ENCODE data around the gene CTXN3. TPM values are rescaled to one million over a fixed set of nuclear protein-coding genes. Genes with fewer than 3 reads are reported as not detected.

Gene CTXN3
- not detected for total RNA-seq

DNA sequence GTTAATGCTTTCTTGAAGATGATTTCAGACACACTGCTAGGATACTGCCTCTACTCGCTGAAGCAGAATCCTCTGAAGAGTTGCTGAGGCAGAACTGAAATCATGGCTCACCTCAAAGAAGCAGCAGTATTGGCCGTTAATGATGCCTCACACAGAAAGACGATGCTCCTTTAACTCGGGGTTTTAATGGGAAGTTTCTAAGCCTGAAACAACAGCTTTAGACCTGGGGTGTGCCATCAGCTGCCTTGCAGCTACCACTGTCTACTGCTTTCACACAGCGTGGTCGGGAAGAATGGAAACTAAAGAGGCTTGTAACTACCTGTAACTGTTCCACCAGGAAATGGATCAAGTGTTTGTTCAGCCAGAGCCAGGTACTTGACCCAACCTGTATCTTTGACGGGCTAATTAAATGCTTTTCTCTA lies at the start of gene CTXN3:
CTXN3 (plus strand) TSS at position 65 of the 422 bp plus-strand sequence. CDS start 8,440 bp downstream, outside the sequence.
- Histone ChIP-seq H3K27ac (no peak within 1 kb of the TSS), H3K27me3 (no peaks in the 10 kb centered on the region), H3K9me3 (no peaks in the 10 kb centered on the region), H3K4me1 (peaks cover 7% of the 10 kb centered on the region), H3K36me3 (no peaks in the 10 kb centered on the region), H3K4me3 (no peak within 1 kb of the TSS)
- TF ChIP-seq, protein P1, sequence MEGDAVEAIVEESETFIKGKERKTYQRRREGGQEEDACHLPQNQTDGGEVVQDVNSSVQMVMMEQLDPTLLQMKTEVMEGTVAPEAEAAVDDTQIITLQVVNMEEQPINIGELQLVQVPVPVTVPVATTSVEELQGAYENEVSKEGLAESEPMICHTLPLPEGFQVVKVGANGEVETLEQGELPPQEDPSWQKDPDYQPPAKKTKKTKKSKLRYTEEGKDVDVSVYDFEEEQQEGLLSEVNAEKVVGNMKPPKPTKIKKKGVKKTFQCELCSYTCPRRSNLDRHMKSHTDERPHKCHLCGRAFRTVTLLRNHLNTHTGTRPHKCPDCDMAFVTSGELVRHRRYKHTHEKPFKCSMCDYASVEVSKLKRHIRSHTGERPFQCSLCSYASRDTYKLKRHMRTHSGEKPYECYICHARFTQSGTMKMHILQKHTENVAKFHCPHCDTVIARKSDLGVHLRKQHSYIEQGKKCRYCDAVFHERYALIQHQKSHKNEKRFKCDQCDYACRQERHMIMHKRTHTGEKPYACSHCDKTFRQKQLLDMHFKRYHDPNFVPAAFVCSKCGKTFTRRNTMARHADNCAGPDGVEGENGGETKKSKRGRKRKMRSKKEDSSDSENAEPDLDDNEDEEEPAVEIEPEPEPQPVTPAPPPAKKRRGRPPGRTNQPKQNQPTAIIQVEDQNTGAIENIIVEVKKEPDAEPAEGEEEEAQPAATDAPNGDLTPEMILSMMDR (IDR thresholded peaks at IDR 0.05), result no peak
- TF ChIP-seq POLR2A (IDR thresholded peaks at IDR 0.05) (no peak), EP300 (IDR thresholded peaks at IDR 0.05) (no peak), POLR2AphosphoS5 (IDR thresholded peaks at IDR 0.05) (no peak)
- no peak for DNase-seq (ENCODE audit: low spot score in 2 of 2)
- WGBS, result 38% methylated on average over 7 of the region's 7 CpGs

DNA sequence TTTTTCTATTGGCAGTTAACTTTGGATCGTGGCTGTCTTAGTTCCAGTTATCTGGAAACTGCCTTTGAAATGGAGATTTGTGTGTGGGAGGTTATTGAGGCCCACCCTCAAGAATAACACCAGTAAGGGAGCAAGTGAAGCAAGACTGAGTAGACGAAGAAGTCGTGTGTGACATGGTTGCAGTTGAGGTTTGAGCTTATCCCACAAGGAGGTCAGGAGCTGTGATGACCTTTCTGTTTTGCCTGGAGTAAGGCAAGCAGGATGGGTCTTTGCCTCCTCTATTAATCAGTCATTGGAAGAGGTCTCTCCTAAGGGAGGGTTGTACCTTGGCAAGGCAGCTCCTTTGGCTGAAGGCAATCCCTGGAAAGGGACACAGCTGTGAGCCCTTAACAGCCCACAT lies 49.6 kb upstream of the CTXN3 start:
- WGBS, result 78% methylated on average over 3 of the region's 3 CpGs
- no peak for DNase-seq (ENCODE audit: low spot score in 2 of 2)

DNA sequence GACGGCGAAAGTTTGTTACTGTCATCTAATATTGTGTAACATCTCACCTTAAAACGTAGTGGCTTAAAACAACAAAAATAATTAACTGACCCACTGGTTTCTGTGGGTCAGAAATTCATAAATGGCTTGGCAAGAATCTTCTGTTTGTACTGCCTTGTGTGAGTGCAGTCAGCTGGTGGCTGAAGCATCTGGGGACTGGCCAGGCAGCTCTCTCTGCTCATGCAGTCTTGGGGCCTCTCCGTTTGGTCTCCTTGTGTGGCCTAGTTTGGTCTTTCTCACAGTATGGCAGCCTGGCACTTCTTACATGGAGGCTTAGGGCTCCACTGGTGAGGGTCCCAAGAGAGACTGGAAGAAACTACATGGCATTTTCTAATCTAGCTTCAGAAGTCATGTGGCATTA lies 49.0 kb upstream of the CTXN3 start:
- WGBS, result 88% methylated on average over 4 of the region's 4 CpGs
- H3K4me1 ChIP-seq, result no peaks in the 10 kb centered on the region
- H3K36me3 ChIP-seq, result no peaks in the 10 kb centered on the region
- no peaks in the 10 kb centered on the region for H3K9me3 ChIP-seq
- TF ChIP-seq POLR2A (IDR thresholded peaks at IDR 0.05) (no peak), POLR2AphosphoS5 (IDR thresholded peaks at IDR 0.05) (no peak), EP300 (IDR thresholded peaks at IDR 0.05) (no peak)
- TF ChIP-seq, protein P1 (IDR thresholded peaks at IDR 0.05), result no peak
- H3K4me3 ChIP-seq, result no peak overlapping the region
- H3K27me3 ChIP-seq, result no peaks in the 10 kb centered on the region
- no peak for DNase-seq (ENCODE audit: low spot score in 2 of 2)
- H3K27ac ChIP-seq, result no peak overlapping the region

More for the DNA sequence above, 49.6 kb upstream of the CTXN3 start:
- Histone ChIP-seq H3K4me3 (no peak overlapping the region), H3K36me3 (no peaks in the 10 kb centered on the region), H3K4me1 (no peaks in the 10 kb centered on the region), H3K27me3 (no peaks in the 10 kb centered on the region), H3K27ac (no peak overlapping the region), H3K9me3 (no peaks in the 10 kb centered on the region)
- no peak for TF ChIP-seq POLR2A (IDR thresholded peaks at IDR 0.05)

DNA sequence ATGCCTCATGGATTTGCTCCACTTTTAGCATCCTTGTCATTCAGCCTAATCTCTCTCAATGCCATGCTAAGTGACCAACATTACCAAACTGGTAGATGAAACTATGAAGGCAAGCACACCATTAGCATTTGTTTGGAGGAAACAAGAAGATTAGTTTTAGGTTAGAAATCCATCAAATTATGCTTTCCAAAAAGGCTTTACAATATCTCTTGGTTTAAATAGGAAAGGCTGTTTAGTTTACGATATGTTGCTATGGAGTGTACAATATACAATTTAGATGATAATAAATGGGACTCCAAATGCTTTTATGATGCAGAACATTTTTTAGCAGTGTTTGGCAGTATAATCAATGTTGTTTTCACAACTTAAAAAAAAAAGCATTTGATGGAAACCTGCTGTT lies 47.8 kb upstream of the CTXN3 start:
- no peak for DNase-seq (ENCODE audit: low spot score in 2 of 2)
- H3K4me1 ChIP-seq, result no peaks in the 10 kb centered on the region
- H3K36me3 ChIP-seq, result no peaks in the 10 kb centered on the region
- H3K9me3 ChIP-seq, result no peaks in the 10 kb centered on the region
- H3K4me3 ChIP-seq, result no peak overlapping the region
- no peaks in the 10 kb centered on the region for H3K27me3 ChIP-seq
- no peak overlapping the region for H3K27ac ChIP-seq
- TF ChIP-seq, protein P1 (IDR thresholded peaks at IDR 0.05), result no peak
- TF ChIP-seq POLR2AphosphoS5 (IDR thresholded peaks at IDR 0.05) (no peak), EP300 (IDR thresholded peaks at IDR 0.05) (no peak), POLR2A (IDR thresholded peaks at IDR 0.05) (no peak)
- 95% methylated on average over 1 of the region's 1 CpG for WGBS

DNA sequence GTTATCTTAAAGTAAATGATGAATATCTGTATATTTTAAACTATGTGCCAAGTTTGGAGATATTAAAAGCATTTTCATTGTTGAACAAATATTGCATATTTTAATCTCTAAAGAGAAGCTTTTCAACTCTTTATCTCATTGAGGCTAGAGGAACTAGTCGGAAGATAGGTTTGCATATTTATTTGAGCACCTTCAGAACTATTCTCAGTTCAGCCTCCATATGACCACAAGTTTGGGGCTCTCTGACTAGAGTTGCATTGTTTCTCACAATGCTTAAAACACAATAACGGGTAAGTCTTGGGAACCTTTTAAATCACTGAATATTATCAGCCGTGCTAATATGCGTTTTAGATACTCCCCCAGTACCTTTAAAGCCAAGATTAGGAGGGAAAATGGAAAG lies 47.3 kb upstream of the CTXN3 start:
- H3K27me3 ChIP-seq, result no peaks in the 10 kb centered on the region
- DNase-seq (ENCODE audit: low spot score in 2 of 2), result no peak
- WGBS, result 93% methylated on average over 4 of the region's 4 CpGs
- no peak overlapping the region for H3K27ac ChIP-seq
- TF ChIP-seq, protein P1 (IDR thresholded peaks at IDR 0.05), result no peak
- TF ChIP-seq POLR2AphosphoS5 (IDR thresholded peaks at IDR 0.05), result no peak
- no peak for TF ChIP-seq POLR2A (IDR thresholded peaks at IDR 0.05)
- no peak for TF ChIP-seq EP300 (IDR thresholded peaks at IDR 0.05)
- H3K4me3 ChIP-seq, result no peak overlapping the region
- H3K9me3 ChIP-seq, result no peaks in the 10 kb centered on the region
- H3K4me1 ChIP-seq, result no peaks in the 10 kb centered on the region
- no peaks in the 10 kb centered on the region for H3K36me3 ChIP-seq

DNA sequence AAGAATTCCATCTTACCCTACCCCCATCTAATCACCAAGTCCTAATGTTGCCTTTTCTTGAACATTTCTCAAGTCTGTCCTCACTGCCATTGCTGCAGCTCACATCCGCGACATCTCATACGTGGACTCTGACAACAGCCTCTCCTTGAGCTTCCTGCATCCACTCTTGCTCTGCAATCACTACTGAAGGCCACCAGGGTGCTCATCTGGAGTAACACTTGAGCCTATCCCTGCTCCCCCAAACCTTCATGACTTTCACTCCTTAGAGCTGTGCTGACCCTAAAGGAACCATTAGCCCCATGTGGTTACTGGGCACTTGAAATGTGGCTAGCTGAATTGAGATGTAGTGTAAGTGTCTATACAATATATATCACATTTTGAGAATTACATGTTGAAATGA lies 46.4 kb upstream of the CTXN3 start:
- no peak for TF ChIP-seq POLR2AphosphoS5 (IDR thresholded peaks at IDR 0.05)
- TF ChIP-seq, protein P1 (IDR thresholded peaks at IDR 0.05), result no peak
- TF ChIP-seq EP300 (IDR thresholded peaks at IDR 0.05), result no peak
- TF ChIP-seq POLR2A (IDR thresholded peaks at IDR 0.05), result no peak
- H3K9me3 ChIP-seq, result no peaks in the 10 kb centered on the region
- no peaks in the 10 kb centered on the region for H3K27me3 ChIP-seq
- H3K36me3 ChIP-seq, result no peaks in the 10 kb centered on the region
- H3K4me3 ChIP-seq, result no peak overlapping the region
- H3K4me1 ChIP-seq, result no peaks in the 10 kb centered on the region
- H3K27ac ChIP-seq, result no peak overlapping the region
- DNase-seq (ENCODE audit: low spot score in 2 of 2), result no peak
- WGBS, result 95% methylated on average over 3 of the region's 3 CpGs
